ENCODE measurements around the gene NUF2. TPM values are rescaled to one million over a fixed set of nuclear protein-coding genes. Genes with fewer than 3 reads are reported as not detected.

Gene NUF2
- total RNA-seq, 1 donor from 2014 or later, result 19.6 TPM

- Mint-ChIP-seq H3K27ac (no peak overlapping the region), H3K27me3 (no peaks in the 10 kb centered on the region), H3K4me1 (ENCODE audit: low read depth) (peaks cover 5% of the 10 kb centered on the region), H3K9me3 (ENCODE audit: low read depth) (no peaks in the 10 kb centered on the region), H3K36me3 (ENCODE audit: insufficient read depth) (peaks cover 7% of the 10 kb centered on the region), H3K4me3 (ENCODE audit: low read depth) (no peak overlapping the region)
- DNase-seq (ENCODE audit: low spot score, unreplicated experiment), result no peak
- TF ChIP-seq, protein P1, sequence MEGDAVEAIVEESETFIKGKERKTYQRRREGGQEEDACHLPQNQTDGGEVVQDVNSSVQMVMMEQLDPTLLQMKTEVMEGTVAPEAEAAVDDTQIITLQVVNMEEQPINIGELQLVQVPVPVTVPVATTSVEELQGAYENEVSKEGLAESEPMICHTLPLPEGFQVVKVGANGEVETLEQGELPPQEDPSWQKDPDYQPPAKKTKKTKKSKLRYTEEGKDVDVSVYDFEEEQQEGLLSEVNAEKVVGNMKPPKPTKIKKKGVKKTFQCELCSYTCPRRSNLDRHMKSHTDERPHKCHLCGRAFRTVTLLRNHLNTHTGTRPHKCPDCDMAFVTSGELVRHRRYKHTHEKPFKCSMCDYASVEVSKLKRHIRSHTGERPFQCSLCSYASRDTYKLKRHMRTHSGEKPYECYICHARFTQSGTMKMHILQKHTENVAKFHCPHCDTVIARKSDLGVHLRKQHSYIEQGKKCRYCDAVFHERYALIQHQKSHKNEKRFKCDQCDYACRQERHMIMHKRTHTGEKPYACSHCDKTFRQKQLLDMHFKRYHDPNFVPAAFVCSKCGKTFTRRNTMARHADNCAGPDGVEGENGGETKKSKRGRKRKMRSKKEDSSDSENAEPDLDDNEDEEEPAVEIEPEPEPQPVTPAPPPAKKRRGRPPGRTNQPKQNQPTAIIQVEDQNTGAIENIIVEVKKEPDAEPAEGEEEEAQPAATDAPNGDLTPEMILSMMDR (IDR thresholded peaks at IDR 0.05; ENCODE audit: unreplicated experiment), result no peak
Measured at GRCh38 chr1:163298365-163298764, 23.4 kb upstream of the NUF2 start.

DNA sequence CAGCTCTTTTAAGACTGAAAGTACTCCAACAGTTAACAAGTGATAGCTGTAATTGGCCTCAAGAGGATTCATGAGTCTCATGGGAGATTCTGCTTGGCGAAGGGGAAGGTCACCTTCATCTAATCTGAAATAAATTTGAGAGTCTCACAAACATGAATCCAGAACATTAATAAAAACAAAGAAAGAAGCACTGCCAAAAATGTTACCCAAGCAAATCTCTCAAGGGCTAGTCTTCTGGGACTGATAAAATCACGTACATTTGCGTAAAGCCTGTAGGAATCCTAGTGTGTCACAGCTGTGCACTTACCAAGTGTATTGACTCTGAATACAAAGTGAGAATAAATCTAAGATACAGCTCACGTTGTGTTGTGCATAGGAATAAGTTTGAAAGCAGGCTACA lies 21.2 kb upstream of the NUF2 start:
- Mint-ChIP-seq H3K36me3 (ENCODE audit: insufficient read depth) (peaks cover 2% of the 10 kb centered on the region), H3K27me3 (no peaks in the 10 kb centered on the region), H3K4me1 (ENCODE audit: low read depth) (peaks cover 5% of the 10 kb centered on the region), H3K27ac (no peak overlapping the region), H3K4me3 (ENCODE audit: low read depth) (no peak overlapping the region), H3K9me3 (ENCODE audit: low read depth) (no peaks in the 10 kb centered on the region)
- TF ChIP-seq, protein P1 (IDR thresholded peaks at IDR 0.05; ENCODE audit: unreplicated experiment), result no peak
- no peak for DNase-seq (ENCODE audit: low spot score, unreplicated experiment)

GRCh38 chr1:163303561-163303960 lies 18.2 kb upstream of the NUF2 start:
- H3K9me3 Mint-ChIP-seq (ENCODE audit: low read depth), result no peaks in the 10 kb centered on the region
- peaks cover 2% of the 10 kb centered on the region for H3K36me3 Mint-ChIP-seq (ENCODE audit: insufficient read depth)
- H3K27ac Mint-ChIP-seq, result no peak overlapping the region
- no peak for DNase-seq (ENCODE audit: low spot score, unreplicated experiment)
- H3K27me3 Mint-ChIP-seq, result no peaks in the 10 kb centered on the region
- no peaks in the 10 kb centered on the region for H3K4me1 Mint-ChIP-seq (ENCODE audit: low read depth)
- no peak overlapping the region for H3K4me3 Mint-ChIP-seq (ENCODE audit: low read depth)
- TF ChIP-seq, protein P1 (IDR thresholded peaks at IDR 0.05; ENCODE audit: unreplicated experiment), result no peak

- H3K9me3 Mint-ChIP-seq (ENCODE audit: low read depth), result no peaks in the 10 kb centered on the region
- TF ChIP-seq, protein P1 (IDR thresholded peaks at IDR 0.05; ENCODE audit: unreplicated experiment), result no peak
- no peaks in the 10 kb centered on the region for H3K27me3 Mint-ChIP-seq
- H3K36me3 Mint-ChIP-seq (ENCODE audit: insufficient read depth), result peaks cover 2% of the 10 kb centered on the region
- no peaks in the 10 kb centered on the region for H3K4me1 Mint-ChIP-seq (ENCODE audit: low read depth)
- DNase-seq (ENCODE audit: low spot score, unreplicated experiment), result no peak
- no peak overlapping the region for H3K27ac Mint-ChIP-seq
- H3K4me3 Mint-ChIP-seq (ENCODE audit: low read depth), result no peak overlapping the region
Measured at GRCh38 chr1:163305441-163305840, 16.3 kb upstream of the NUF2 start.

DNA sequence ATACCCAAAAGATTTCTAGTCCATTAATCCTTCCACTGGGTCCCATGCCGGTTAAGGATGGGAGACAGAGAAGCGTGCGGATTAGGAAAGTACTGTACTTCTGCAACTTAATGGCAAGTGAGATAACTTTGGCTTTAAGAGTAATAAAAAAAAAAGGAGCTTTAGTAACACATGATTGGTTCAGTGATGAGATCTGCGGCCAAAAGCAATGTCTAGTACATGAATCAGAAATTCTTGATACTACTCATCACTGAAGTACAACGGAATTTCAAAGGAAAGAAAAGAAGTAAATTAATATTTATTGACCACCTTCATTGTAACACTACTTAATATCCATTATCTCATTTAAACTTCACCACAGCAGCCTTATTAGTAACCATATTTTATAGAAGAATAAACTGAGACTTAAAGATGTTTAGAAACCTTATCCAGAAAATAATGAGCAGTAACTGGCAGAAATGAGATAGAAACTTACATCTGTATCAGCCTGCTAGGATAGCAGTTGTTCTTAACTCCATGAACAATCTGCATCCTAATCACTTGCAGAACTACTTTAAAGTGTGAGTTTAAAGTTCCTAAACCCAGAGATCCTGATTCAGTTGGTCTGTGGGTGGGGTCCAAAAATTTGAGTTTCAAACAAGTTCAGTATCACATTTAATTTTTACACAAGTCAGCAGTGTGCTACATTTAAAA lies 14.1 kb upstream of the NUF2 start:
- Mint-ChIP-seq H3K4me3 (ENCODE audit: low read depth) (no peak overlapping the region), H3K36me3 (ENCODE audit: insufficient read depth) (peaks cover 2% of the 10 kb centered on the region), H3K4me1 (ENCODE audit: low read depth) (peaks cover 2% of the 10 kb centered on the region), H3K27me3 (no peaks in the 10 kb centered on the region), H3K9me3 (ENCODE audit: low read depth) (no peaks in the 10 kb centered on the region), H3K27ac (no peak overlapping the region)
- TF ChIP-seq, protein P1 (IDR thresholded peaks at IDR 0.05; ENCODE audit: unreplicated experiment), result no peak
- no peak for DNase-seq (ENCODE audit: low spot score, unreplicated experiment)
